Measurements from ENCODE around the gene SAMD14.

The SAMD14 gene

GRCh38 chr17:50146927-50147665 lies 17.1 kb upstream of the SAMD14 start:
- no peak for DNase-seq

- no peak for DNase-seq
Observed at GRCh38 chr17:50146230-50146926, 16.4 kb upstream of the SAMD14 start.

DNA sequence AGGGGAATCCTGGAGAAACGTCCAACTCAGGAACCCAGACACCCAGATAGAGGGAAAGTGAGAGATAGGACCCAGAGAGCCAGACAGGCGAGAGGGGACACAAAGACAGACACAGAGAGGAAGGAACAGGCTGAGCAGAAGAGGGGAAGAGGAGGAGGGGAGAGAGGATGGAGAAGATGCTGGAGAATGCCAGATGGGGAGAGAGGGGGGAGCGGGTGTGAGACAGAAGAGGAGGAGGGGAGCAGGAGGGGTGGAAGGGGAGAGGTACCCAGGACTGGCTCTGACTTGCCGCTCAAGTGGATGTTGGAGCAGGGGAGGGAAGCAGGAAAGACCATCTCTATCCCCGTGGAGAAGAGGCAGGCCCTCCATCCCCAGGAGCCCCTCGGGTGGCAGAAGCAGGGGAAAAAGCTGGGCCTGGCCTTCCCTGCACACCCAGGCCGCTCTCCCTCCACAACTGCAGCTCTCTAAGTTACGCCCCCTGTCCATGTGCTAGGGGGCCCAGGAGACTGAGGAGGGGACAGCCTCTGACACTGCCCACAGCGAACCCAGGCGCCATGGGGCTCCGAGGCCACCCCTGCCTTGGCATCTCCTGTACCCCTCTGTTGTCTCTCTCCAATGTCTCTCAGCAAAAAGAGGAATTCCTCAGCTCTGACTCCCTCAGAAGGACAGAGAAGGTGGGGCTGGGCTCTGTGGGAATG lies 15.7 kb upstream of the SAMD14 start:
- no peak for DNase-seq

- DNase-seq: no peak
Observed at GRCh38 chr17:50144845-50145531, 15.0 kb upstream of the SAMD14 start.

GRCh38 chr17:50144355-50144754 lies 14.4 kb upstream of the SAMD14 start:
- no peak for DNase-seq

DNA sequence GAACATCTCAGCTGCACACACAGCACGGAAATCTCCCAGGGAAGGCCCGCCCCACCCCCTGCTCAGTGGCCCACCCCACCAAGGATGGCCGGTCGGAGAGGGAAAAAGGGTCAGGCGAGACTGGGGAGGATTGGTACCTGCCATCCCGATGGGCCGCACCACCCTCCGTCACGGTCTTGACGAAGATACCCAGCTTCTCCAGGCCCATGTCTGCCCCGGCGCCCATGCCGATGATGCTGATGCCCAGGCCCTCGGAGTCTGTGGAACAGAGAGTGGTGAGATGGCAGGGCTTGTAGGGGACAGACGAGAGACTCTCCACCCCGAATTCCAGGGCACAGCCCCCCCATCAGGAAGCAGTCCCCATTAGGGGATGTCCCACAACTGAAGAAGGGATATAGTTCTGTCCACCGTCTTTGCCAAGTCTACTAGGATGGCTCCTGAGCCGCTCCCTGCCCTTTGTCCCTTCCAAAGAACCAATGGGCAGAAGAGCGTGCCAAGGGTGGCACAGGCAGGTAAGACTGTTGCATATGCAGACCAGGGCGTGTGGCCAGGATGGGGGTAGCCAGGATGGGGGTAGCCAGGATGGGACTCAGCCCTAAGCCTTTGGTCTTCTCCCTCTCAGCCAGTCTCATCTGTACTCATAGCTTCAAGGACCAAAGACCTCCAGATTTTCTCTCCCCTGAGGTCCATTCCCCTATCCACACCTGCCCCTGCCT lies 13.7 kb upstream of the SAMD14 start:
- no peak for DNase-seq

- no peak for DNase-seq
Observed at GRCh38 chr17:50141745-50142110, 11.8 kb upstream of the SAMD14 start.

DNA sequence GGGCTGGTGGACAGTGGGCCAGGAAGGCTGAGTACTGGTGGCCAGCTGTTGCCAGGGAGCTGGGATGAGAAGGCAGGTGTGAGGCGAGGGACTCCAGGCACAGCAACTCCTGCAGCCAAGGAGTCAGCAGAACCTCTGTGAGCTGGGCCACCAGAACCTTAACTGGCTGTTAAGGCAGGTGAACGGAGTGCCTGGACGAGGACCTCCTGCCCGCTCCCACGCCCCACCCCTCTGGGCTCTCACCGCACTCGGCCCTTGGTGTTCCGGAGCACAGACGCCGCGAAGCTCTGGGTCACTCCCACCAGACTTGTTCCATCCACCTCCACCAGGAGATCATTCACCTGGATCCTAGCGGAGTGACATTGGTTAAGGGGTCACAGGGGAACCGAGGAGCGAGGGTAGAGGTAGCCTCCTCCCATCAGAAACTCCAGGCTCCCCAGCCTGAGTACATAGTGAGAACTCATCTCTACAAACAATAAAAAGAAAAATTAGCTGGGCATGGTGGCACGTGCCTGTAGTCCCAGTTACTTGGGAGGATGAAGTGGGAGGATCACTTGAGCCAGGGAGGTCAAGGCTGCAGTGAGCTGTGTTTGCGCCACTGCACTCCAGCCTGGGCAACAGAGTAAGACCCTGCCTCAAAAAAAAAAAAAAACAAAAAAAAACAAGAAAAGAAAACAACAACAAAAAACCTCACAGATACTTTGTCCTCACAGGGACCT lies 11.2 kb upstream of the SAMD14 start:
- DNase-seq: no peak

DNA sequence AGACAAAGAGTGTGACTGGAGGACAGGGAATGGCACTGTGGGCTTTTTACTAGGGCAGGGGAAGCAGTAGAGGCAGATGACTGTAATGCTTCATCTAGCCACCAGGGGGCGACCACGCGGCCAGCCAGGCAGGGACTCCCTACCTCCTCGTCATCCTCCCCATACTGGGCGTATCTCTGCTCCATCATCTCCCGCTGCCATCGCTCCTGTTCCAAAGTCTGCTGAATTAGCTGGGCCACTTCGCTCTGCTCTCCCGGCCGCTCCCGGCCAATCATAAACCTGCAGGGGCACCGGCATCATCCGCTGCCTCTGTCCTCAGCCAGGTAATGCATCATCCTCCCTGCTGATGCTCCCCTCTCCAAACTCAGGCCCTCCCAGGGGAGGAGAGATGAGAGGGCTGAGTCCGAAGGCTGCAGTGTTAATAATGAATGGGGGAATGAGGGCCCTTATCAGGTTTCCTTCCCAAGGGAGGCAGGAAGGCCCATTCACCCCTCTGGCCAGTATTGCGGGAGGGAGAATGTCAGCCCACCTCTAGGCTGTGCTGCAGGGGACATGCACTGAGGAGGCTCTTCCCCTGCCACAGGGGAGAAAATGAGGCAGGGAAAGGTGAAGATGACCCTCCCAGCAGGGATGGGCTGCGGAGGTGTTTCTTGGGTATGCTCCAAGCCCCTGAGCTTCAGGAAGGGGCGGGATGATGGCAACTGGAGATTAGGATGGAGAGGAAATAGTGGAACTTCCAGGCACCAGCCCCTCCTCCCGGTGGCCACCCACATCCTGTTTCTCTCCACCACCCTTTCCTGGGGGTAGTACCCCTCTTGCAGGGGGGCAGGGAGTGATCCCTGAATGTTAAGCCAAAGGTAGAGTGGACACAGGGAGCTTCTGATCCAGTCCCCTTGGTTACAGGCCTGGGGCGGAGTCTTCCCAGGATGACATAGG lies 10.3 kb upstream of the SAMD14 start:
- peak; percentile 73 for DNase-seq

DNA sequence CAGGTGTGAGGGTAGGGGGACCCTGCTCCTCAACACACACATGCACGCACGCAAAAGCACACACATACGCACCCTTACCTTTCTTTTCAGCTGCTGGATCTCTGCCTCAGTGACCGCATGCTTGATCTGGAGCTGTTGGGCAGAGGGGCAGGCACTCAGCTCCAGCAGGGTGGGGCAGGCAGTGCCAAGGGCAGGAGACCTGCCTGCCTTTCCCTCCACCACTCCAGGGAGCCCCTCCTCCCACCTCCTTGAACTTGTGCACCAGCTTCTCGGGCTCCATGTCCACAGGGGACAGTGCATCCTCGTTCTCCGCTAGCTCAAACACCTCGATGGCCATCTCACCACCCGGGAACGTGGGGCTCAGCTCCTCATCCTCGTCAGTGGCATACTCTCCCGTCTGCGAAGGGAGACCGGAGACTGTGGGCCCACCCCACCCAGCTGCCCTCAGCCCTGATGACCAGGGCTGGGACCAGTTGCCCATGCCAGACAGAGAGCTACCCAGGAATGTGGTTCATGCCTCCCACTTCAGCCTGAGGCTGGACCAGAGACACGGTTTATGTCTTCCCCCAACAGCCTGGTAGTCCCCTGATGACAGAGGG lies 9.3 kb upstream of the SAMD14 start:
- no peak for DNase-seq

DNA sequence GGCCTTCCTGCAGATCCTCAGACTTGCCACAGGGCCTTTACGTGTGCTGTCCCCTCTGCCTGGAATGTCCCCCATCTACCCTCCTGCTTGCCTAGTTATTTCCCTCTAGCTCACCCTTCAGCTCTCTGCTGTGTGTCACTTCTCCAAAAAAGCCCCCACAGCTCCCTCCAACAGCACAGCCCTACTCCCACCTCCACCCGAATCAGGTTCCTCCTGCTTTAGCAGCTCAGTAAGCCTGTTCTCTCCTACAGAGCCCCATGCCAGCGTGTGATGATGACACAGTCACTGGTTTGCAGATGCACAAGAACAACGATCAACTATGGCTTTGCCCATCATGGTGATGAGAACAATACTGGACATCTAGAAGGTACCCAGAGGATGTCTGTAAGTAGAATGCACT lies 7.1 kb upstream of the SAMD14 start:
- no peak for DNase-seq

GRCh38 chr17:50136096-50136687 lies 6.2 kb upstream of the SAMD14 start:
- DNase-seq: no peak

GRCh38 chr17:50135316-50136095 lies 5.5 kb upstream of the SAMD14 start:
- DNase-seq: no peak

DNA sequence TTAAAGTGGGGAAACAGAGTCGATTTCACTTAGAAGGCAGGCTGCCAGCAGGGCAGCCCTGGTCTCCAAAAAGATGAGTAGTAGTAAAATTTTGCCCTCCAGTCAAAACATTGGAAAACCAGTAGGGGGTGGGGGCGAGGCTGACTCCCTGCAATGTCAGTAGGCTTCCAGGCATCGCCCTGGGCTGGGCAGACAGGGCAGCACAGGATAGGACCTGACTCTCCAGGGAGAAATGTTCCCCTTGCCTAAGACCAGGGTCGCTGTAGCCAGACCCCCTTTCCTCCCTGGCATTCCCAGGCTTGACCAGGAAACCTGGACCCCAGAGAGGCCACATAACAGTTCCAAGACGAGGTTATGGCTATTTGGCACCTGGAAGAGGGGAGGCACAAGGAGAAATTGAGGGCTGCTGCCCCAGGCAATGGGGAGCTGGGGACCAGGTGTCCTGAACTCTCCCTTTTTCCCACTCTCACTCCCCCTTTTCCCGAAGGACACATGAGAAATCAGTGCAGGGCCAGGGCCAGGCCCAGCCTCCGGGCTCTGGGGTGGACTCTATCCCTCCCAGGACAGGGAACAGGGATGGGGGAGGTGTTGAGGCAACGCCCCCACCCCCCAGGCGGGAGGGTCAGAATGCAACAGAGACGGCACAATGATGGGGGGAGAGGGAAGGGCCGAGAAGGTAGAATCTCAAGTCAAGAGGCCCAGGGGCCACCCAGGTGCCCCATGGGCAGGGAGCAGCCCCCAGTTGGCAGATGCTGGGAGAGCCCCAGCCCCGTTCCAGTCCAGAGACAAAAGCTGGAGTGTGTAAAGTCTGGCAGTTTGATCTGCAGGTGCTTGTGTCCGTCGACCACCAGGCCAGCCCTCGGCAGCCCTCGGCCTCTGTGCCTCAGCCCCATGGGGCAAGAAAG lies 4.5 kb upstream of the SAMD14 start:
- DNase-seq: no peak

- no peak for DNase-seq
Observed at GRCh38 chr17:50133769-50134099, 3.8 kb upstream of the SAMD14 start.

GRCh38 chr17:50133028-50133768 lies 3.2 kb upstream of the SAMD14 start:
- DNase-seq: no peak

DNA sequence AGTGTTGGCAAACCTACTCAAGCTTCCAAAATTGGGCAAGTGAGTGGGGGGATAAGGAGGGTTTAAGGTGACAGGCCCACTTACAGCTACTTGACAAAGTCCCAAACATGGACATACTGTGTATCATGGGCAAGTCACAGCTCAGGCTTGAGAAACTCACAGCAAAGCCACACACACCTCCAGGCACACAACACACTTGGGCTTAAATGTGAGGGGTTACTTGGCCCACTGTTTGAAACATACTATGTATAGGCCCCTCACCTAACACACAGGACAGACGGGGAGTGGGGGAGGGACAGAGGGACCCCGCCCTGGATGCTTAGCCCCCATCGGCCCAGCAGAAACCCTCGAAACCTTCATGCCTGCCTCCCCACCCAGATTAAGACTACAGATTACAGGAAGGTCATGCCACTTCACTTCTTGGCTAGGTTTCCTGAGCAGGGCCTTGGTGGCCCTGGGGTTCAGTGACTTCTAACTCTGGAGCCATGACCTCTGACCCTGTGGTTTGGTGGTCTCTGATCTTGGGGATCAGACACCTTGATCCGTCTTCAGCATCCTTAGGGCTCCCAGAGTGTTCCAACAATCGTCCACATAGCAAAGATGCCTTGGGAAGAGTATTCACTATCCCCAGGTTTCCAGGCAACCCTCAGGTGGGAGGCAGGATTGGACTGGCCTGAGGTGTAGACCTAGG lies 2.3 kb upstream of the SAMD14 start:
- DNase-seq: no peak
